HL-60 (cell line): ENCODE results near the gene NRXN3.

Experiments used
- DNase-seq, 2 experiments: peaks; one replicate each; pipeline ENCODE4 v3.0.0-alpha.2; 2010 to 2020; ENCODE audit warnings: low read depth in 1 of 2, low spot score in 1 of 2
- H3K27ac ChIP-seq: fragments of 250-450 bp; sonication (Bioruptor Pico); replicated peaks from 2 replicates; pipeline ENCODE4 v1.5.1; 2020; ENCODE audit warnings: mild to moderate bottlenecking, moderate library complexity
- H3K27me3 ChIP-seq: fragments of 250-450 bp; sonication (Bioruptor Pico); 2 replicates; pipeline ENCODE4 v1.5.1; 2021; ENCODE audit warnings: mild to moderate bottlenecking, moderate library complexity; ENCODE audit not compliant: insufficient read depth, poor library complexity, severe bottlenecking
- H3K4me3 ChIP-seq: replicated peaks from 2 replicates; pipeline ENCODE4 v1.5.1; 2011; ENCODE audit warnings: mild to moderate bottlenecking, control low read depth, low read length; ENCODE audit not compliant: insufficient read depth
- GABPA ChIP-seq: IDR thresholded peaks from 2 replicates; pipeline ENCODE4 v1.6.1; 2012; ENCODE audit warnings: low read depth
- POLR2AphosphoS5 ChIP-seq: IDR thresholded peaks from 2 replicates; pipeline ENCODE4 v1.6.1; 2012; ENCODE audit warnings: low read depth
- SPI1 ChIP-seq: IDR thresholded peaks from 2 replicates; pipeline ENCODE4 v1.6.1; 2012; ENCODE audit warnings: low read depth, mild to moderate bottlenecking, borderline replicate concordance
- TF ChIP-seq, protein P1 (sequence below): IDR thresholded peaks from one replicate; pipeline ENCODE4 v1.5.1; 2011; ENCODE audit warnings: low read length, control low read depth, inconsistent platforms; ENCODE audit not compliant: insufficient read depth
- TF ChIP-seq, protein P2 (sequence below): IDR thresholded peaks from 2 replicates; pipeline ENCODE4 v1.6.1; 2012; ENCODE audit warnings: low read depth; ENCODE audit not compliant: insufficient replicate concordance

NRXN3 gene

DNA sequence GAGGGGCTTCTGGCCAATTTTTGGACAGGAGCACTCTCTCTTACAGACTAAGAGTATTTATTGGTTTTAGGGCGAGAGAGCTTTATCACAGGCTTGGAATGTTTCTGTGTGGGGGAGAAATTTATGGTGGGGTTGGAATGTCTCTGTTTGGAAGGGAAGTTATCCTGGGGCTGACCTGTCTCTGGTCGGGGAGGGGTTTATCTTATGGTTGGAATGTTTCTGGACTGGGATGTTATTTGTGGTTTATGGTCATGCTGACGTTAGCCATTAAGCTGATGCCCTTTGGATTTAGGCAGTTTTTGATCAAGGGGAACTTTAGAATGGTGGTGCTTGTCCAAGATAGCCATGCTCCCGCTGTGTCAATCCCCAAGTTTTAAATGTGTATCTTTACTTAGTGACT is 1426.4 kb downstream of the NRXN3 start:
- DNase-seq: no peak
- H3K27me3 ChIP-seq: no peaks in the 10 kb centered on the region
- TF ChIP-seq SPI1: no peak
- TF ChIP-seq, protein P1, sequence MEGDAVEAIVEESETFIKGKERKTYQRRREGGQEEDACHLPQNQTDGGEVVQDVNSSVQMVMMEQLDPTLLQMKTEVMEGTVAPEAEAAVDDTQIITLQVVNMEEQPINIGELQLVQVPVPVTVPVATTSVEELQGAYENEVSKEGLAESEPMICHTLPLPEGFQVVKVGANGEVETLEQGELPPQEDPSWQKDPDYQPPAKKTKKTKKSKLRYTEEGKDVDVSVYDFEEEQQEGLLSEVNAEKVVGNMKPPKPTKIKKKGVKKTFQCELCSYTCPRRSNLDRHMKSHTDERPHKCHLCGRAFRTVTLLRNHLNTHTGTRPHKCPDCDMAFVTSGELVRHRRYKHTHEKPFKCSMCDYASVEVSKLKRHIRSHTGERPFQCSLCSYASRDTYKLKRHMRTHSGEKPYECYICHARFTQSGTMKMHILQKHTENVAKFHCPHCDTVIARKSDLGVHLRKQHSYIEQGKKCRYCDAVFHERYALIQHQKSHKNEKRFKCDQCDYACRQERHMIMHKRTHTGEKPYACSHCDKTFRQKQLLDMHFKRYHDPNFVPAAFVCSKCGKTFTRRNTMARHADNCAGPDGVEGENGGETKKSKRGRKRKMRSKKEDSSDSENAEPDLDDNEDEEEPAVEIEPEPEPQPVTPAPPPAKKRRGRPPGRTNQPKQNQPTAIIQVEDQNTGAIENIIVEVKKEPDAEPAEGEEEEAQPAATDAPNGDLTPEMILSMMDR: no peak
- no peak for TF ChIP-seq GABPA
- TF ChIP-seq, protein P2, sequence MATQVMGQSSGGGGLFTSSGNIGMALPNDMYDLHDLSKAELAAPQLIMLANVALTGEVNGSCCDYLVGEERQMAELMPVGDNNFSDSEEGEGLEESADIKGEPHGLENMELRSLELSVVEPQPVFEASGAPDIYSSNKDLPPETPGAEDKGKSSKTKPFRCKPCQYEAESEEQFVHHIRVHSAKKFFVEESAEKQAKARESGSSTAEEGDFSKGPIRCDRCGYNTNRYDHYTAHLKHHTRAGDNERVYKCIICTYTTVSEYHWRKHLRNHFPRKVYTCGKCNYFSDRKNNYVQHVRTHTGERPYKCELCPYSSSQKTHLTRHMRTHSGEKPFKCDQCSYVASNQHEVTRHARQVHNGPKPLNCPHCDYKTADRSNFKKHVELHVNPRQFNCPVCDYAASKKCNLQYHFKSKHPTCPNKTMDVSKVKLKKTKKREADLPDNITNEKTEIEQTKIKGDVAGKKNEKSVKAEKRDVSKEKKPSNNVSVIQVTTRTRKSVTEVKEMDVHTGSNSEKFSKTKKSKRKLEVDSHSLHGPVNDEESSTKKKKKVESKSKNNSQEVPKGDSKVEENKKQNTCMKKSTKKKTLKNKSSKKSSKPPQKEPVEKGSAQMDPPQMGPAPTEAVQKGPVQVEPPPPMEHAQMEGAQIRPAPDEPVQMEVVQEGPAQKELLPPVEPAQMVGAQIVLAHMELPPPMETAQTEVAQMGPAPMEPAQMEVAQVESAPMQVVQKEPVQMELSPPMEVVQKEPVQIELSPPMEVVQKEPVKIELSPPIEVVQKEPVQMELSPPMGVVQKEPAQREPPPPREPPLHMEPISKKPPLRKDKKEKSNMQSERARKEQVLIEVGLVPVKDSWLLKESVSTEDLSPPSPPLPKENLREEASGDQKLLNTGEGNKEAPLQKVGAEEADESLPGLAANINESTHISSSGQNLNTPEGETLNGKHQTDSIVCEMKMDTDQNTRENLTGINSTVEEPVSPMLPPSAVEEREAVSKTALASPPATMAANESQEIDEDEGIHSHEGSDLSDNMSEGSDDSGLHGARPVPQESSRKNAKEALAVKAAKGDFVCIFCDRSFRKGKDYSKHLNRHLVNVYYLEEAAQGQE: no peak
- TF ChIP-seq POLR2AphosphoS5: no peak
- no peak overlapping the region for H3K27ac ChIP-seq
- no peak overlapping the region for H3K4me3 ChIP-seq

DNA sequence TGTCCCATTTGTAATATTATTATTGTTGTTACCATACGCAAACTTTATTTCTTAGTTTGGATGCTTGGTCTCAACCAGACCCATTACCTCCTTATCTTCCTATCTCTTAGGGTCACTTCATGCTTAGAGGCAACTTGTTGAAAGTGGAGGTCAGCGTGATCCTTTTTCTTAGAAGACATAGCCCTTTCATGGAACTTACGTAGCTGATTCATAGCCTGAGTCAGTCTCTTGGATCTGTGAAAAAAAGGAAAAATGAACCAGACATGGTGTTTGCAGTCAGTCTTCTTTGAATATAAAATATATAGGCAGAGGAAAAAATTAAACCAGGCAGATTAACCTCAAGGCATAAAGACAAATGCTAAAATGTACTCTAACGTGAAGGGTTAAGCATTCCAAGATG is 1427.4 kb downstream of the NRXN3 start:
- DNase-seq: no peak
- Histone ChIP-seq H3K27me3 (no peaks in the 10 kb centered on the region), H3K4me3 (no peak overlapping the region), H3K27ac (no peak overlapping the region)
- no peak for TF ChIP-seq SPI1
- TF ChIP-seq, protein P1: no peak
- TF ChIP-seq POLR2AphosphoS5: no peak
- TF ChIP-seq, protein P2: no peak
- TF ChIP-seq GABPA: no peak

DNA sequence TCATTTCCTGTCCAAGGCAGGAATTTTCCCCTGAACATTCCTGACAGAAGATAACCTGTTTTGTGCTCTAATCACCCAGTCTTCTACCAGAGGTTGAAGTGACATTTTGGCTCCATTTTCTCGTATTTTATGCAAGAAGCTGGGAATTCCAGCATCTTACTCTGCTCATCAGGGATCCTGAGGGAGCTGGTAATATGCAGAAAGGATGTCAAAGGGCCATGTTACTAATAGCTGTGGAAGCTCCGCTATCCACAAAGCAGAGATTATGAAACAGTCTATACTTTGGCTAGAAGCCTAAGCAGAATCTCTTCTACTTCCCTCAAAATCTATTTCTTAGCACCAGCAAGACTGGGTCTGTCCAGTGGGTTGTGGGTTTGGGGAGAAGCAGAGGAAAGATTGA is 1428.2 kb downstream of the NRXN3 start:
- H3K27me3 ChIP-seq: no peaks in the 10 kb centered on the region
- TF ChIP-seq, protein P1: no peak
- TF ChIP-seq GABPA (no peak), SPI1 (no peak), POLR2AphosphoS5 (no peak)
- TF ChIP-seq, protein P2: no peak
- H3K27ac ChIP-seq: no peak overlapping the region
- H3K4me3 ChIP-seq: no peak overlapping the region
- DNase-seq: no peak
